ENCODE results near the gene ADGRA1. TPM values are rescaled to one million over a fixed set of nuclear protein-coding genes. Genes with fewer than 3 reads are reported as not detected.

Gene ADGRA1
- total RNA-seq, 4 donors from 2014 or later = 0.13 TPM; not detected in 3

Other genes starting within 250 kb of the ADGRA1 start
- 1 to 10 TPM in 1 of 4 donors, under 1 TPM in 2, not detected in 1; 0.27 to 2.2 (median 0.30) TPM for gene CFAP46, start 145.4 kb upstream of the ADGRA1 start, total RNA-seq
- gene KNDC1, start 72.3 kb downstream of the ADGRA1 start, total RNA-seq = 1 to 10 TPM in 2 of 4 donors, under 1 TPM in 2; 0.62 to 3.4 (median 0.98) TPM
- not detected for gene UTF1, start 142.3 kb downstream of the ADGRA1 start, total RNA-seq
- gene VENTX, start 149.9 kb downstream of the ADGRA1 start, total RNA-seq = 1 to 10 TPM in 2 of 4 donors, under 1 TPM in 2; 0.66 to 2.3 (median 1.4) TPM
- 1 to 10 TPM; 2.0 to 6.6 (median 3.3) TPM for gene ADAM8, start 188.9 kb downstream of the ADGRA1 start, total RNA-seq
- 10 to 100 TPM; 35.8 to 47.3 (median 38.8) TPM for gene TUBGCP2, start 220.9 kb downstream of the ADGRA1 start, total RNA-seq
- 10 to 100 TPM; 15.1 to 42.2 (median 25.4) TPM for gene ZNF511, start 221.0 kb downstream of the ADGRA1 start, total RNA-seq
- 1 to 10 TPM in 2 of 4 donors, under 1 TPM in 1, not detected in 1; 0.47 to 1.5 (median 1.5) TPM for gene CALY, start 249.0 kb downstream of the ADGRA1 start, total RNA-seq